Astrocyte (in vitro differentiated cells and primary cell): ENCODE results near the gene NECAP2. TPM values are rescaled to one million over a fixed set of nuclear protein-coding genes. Genes with fewer than 3 reads are reported as not detected.

Experiments
- DNase-seq: peaks from one replicate; pipeline ENCODE4 v3.0.0-alpha.2; 2010; ENCODE audit warnings: low read depth
- FAIRE-seq: peaks from 2 replicates; lab custom pipeline; 2011; peaks lifted over from hg19 to GRCh38; lab: Jason Lieb, UNC
- H2AFZ ChIP-seq: 2 replicates; pipeline ENCODE4 v1.6.0; 2012; ENCODE audit warnings: low read depth, low read length, inconsistent platforms
- H3K27ac ChIP-seq: 2 replicates; pipeline ENCODE4 v1.5.1; 2011; ENCODE audit warnings: low read depth, low read length, inconsistent platforms
- H3K27me3 ChIP-seq: 2 replicates; pipeline ENCODE4 v1.6.0; 2011; ENCODE audit warnings: low read length, inconsistent platforms; ENCODE audit not compliant: insufficient read depth
- H3K36me3 ChIP-seq: 2 replicates; pipeline ENCODE4 v1.5.1; 2011; ENCODE audit warnings: low read length, inconsistent platforms; ENCODE audit not compliant: insufficient read depth
- H3K4me1 ChIP-seq: 2 replicates; pipeline ENCODE4 v1.5.1; 2011; ENCODE audit warnings: low read length, inconsistent platforms; ENCODE audit not compliant: insufficient read depth
- H3K4me2 ChIP-seq: 2 replicates; pipeline ENCODE4 v1.6.0; 2012; ENCODE audit warnings: low read length, inconsistent platforms
- H3K4me3 ChIP-seq: 2 replicates; pipeline ENCODE4 v1.5.1; 2011; ENCODE audit warnings: low read depth, mild to moderate bottlenecking, low read length, inconsistent platforms; ENCODE audit not compliant: insufficient read depth
- H3K79me2 ChIP-seq: 2 replicates; pipeline ENCODE4 v1.6.0; 2012; ENCODE audit warnings: mild to moderate bottlenecking, low read length, inconsistent platforms; ENCODE audit not compliant: insufficient read depth
- H3K9ac ChIP-seq: 2 replicates; pipeline ENCODE4 v1.6.0; 2012; ENCODE audit warnings: mild to moderate bottlenecking, low read length, inconsistent platforms
- H3K9me3 ChIP-seq: 2 replicates; pipeline ENCODE4 v1.5.1; 2012; ENCODE audit warnings: low read depth, mild to moderate bottlenecking, low read length, inconsistent platforms; ENCODE audit not compliant: insufficient read depth
- H4K20me1 ChIP-seq: 2 replicates; pipeline ENCODE4 v1.6.0; 2012; ENCODE audit warnings: low read length, inconsistent platforms; ENCODE audit not compliant: insufficient read depth
- H3K27ac Mint-ChIP-seq: one replicate; pipeline ENCODE4 v1.8.0; 2021; ENCODE audit warnings: mild to moderate bottlenecking, mixed read lengths; ENCODE audit not compliant: unreplicated experiment
- H3K27me3 Mint-ChIP-seq: one replicate; pipeline ENCODE4 v1.8.0; 2021; ENCODE audit warnings: low read depth, mixed read lengths; ENCODE audit not compliant: unreplicated experiment
- H3K36me3 Mint-ChIP-seq: one replicate; pipeline ENCODE4 v1.8.0; 2021; ENCODE audit warnings: low read depth, mixed read lengths; ENCODE audit not compliant: unreplicated experiment
- H3K4me1 Mint-ChIP-seq: one replicate; pipeline ENCODE4 v1.8.0; 2021; ENCODE audit warnings: low read depth, mixed read lengths; ENCODE audit not compliant: unreplicated experiment
- H3K4me3 Mint-ChIP-seq: one replicate; pipeline ENCODE4 v1.8.0; 2021; ENCODE audit warnings: mild to moderate bottlenecking, moderate library complexity, mixed read lengths; ENCODE audit not compliant: unreplicated experiment
- H3K9me3 Mint-ChIP-seq: one replicate; pipeline ENCODE4 v1.8.0; 2021; ENCODE audit warnings: mild to moderate bottlenecking, mixed read lengths; ENCODE audit not compliant: unreplicated experiment
- EZH2 ChIP-seq: IDR thresholded peaks from 2 replicates; pipeline ENCODE4 v1.6.1; 2012; ENCODE audit warnings: mild to moderate bottlenecking, low read length, inconsistent platforms; ENCODE audit not compliant: insufficient read depth
- total RNA-seq: library from RNA; stranded (reverse); gene quantifications from 2 replicates; pipeline ENCODE4 v1.2.1, GENCODE V29; 2021
- TF ChIP-seq, protein P1 (sequence below): IDR thresholded peaks from 2 replicates; pipeline ENCODE4 v1.5.1; 2011; ENCODE audit warnings: low read depth, mild to moderate bottlenecking, inconsistent platforms, low read length, moderate library complexity; ENCODE audit not compliant: insufficient read depth

The NECAP2 gene
- total RNA-seq, 1 donor from 2014 or later = 80.9 TPM

DNA sequence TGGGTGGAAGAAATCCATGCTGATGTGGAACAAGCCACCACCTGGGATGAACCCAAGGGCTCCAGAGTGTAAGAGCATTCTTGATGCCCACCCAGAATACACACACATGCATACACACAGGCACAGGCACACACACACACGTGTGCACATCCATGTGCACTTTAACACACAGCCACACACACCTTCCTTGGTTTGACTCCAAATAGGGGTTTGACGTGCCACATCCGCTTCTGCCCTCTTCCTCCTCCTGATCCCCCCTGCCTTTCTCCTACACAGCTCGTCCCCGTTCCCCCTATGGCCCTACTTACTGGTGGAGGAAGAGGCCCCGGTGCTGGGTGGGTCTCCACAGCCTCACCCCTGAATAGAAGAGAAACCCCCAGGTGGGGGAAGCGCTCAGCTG lies 19.3 kb upstream of the NECAP2 start:
- H3K27ac Mint-ChIP-seq = no peak overlapping the region
- no peaks in the 10 kb centered on the region for H3K9me3 ChIP-seq
- FAIRE-seq = no peak

DNA sequence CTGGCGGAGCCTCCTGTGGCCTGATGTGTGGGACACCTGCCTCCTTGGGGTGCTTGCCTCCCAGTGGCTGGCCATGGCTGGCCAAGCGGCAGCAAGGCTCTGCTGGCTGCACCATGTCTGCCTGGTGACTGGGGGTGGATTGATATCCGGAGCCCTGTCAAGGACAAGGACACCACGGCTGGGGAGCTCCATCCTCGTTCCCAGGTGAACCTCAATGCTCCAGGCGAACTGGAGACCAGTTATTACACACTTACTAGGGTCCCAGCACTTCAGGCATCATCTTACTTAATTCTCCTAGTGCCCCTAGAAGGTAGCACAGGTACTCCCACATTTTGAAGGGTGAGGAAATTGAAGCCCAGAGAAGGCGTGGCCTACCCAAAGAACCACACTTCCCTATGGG lies 18.5 kb upstream of the NECAP2 start:
- H3K27me3 Mint-ChIP-seq = peaks cover 22% of the 10 kb centered on the region
- Histone ChIP-seq H3K4me2 (no peak overlapping the region), H3K36me3 (no peaks in the 10 kb centered on the region), H3K4me1 (no peaks in the 10 kb centered on the region), H3K4me3 (no peak overlapping the region), H3K27me3 (peaks cover 9% of the 10 kb centered on the region), H4K20me1 (no peaks in the 10 kb centered on the region), H3K9ac (no peak overlapping the region), H2AFZ (no peak overlapping the region), H3K9me3 (no peaks in the 10 kb centered on the region), H3K27ac (no peak overlapping the region), H3K79me2 (no peaks in the 10 kb centered on the region)
- DNase-seq (no peak), FAIRE-seq (no peak)
- H3K4me1 Mint-ChIP-seq = no peaks in the 10 kb centered on the region
- H3K36me3 Mint-ChIP-seq = no peaks in the 10 kb centered on the region
- H3K9me3 Mint-ChIP-seq = peaks cover 2% of the 10 kb centered on the region
- H3K27ac Mint-ChIP-seq = no peak overlapping the region
- TF ChIP-seq, protein P1, sequence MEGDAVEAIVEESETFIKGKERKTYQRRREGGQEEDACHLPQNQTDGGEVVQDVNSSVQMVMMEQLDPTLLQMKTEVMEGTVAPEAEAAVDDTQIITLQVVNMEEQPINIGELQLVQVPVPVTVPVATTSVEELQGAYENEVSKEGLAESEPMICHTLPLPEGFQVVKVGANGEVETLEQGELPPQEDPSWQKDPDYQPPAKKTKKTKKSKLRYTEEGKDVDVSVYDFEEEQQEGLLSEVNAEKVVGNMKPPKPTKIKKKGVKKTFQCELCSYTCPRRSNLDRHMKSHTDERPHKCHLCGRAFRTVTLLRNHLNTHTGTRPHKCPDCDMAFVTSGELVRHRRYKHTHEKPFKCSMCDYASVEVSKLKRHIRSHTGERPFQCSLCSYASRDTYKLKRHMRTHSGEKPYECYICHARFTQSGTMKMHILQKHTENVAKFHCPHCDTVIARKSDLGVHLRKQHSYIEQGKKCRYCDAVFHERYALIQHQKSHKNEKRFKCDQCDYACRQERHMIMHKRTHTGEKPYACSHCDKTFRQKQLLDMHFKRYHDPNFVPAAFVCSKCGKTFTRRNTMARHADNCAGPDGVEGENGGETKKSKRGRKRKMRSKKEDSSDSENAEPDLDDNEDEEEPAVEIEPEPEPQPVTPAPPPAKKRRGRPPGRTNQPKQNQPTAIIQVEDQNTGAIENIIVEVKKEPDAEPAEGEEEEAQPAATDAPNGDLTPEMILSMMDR = no peak
- no peak for TF ChIP-seq EZH2
- H3K4me3 Mint-ChIP-seq = no peak overlapping the region

More for the DNA sequence above, 19.3 kb upstream of the NECAP2 start:
- H3K79me2 ChIP-seq = no peaks in the 10 kb centered on the region
- Mint-ChIP-seq H3K27me3 (peaks cover 23% of the 10 kb centered on the region), H3K4me3 (no peak overlapping the region), H3K36me3 (no peaks in the 10 kb centered on the region), H3K4me1 (no peaks in the 10 kb centered on the region), H3K9me3 (peaks cover 2% of the 10 kb centered on the region)
- peaks cover 9% of the 10 kb centered on the region for H3K27me3 ChIP-seq
- no peaks in the 10 kb centered on the region for H4K20me1 ChIP-seq
- no peak for DNase-seq
- H2AFZ ChIP-seq = no peak overlapping the region
- no peak overlapping the region for H3K4me3 ChIP-seq
- no peak overlapping the region for H3K9ac ChIP-seq
- TF ChIP-seq EZH2 = no peak
- TF ChIP-seq, protein P1 = no peak
- no peak overlapping the region for H3K4me2 ChIP-seq
- H3K4me1 ChIP-seq = no peaks in the 10 kb centered on the region
- no peaks in the 10 kb centered on the region for H3K36me3 ChIP-seq
- no peak overlapping the region for H3K27ac ChIP-seq

DNA sequence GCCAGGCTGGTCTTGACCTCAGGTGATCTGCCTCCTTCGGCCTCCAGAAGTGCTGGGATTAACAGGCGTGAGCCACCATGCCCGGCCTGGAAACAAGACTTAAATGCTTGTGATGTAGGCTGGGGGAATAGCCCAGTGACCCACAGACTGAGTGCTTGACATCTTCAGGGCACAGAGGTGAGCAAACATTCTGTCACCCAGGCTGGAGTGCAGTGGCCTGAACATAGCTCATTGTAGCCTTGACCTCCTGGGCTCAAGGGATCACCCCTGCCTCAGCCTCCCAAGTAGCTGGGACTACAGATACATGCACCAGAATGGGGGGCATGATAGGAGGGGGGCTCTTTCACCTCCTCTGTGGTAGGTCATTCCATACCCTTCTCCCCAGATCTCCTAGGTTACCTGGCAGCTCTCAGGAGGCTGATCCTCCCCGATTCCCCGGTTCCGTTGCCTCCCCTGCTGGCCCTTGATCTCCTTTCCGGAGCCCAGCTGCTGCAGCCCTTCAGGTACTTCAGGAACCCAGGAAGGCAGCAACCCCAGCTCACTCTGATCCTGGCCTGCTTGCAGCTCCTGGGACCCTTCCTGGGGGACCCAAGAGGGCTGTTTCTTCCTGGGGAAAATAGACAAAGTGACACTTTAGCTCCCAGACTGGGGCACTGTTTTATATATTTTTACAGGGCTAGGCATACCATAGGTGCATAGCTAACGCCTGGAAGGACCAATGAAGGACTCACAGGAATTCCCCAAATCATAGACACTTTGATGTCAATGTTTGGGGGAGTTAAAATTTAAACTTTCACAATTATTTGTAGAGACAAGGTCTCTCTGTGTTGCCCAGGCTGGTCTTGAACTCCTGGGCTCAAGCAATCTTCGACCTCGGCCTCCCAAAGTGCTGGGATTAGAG lies 15.1 kb upstream of the NECAP2 start:
- no peak for DNase-seq
- no peak overlapping the region for H3K4me3 Mint-ChIP-seq
- no peaks in the 10 kb centered on the region for H3K9me3 ChIP-seq
- H2AFZ ChIP-seq = no peak overlapping the region
- H3K4me1 Mint-ChIP-seq = no peaks in the 10 kb centered on the region
- no peaks in the 10 kb centered on the region for H3K4me1 ChIP-seq
- H4K20me1 ChIP-seq = no peaks in the 10 kb centered on the region
- H3K9me3 Mint-ChIP-seq = no peaks in the 10 kb centered on the region
- no peak overlapping the region for H3K27ac Mint-ChIP-seq
- no peak for TF ChIP-seq EZH2
- TF ChIP-seq, protein P1 = no peak
- FAIRE-seq = no peak
- H3K27me3 ChIP-seq = peaks cover 5% of the 10 kb centered on the region
- no peaks in the 10 kb centered on the region for H3K36me3 ChIP-seq
- no peak overlapping the region for H3K27ac ChIP-seq
- peaks cover 11% of the 10 kb centered on the region for H3K27me3 Mint-ChIP-seq
- no peaks in the 10 kb centered on the region for H3K79me2 ChIP-seq
- H3K4me3 ChIP-seq = no peak overlapping the region
- no peak overlapping the region for H3K4me2 ChIP-seq
- no peak overlapping the region for H3K9ac ChIP-seq
- H3K36me3 Mint-ChIP-seq = no peaks in the 10 kb centered on the region
